Liver (tissue), 9 donors: ENCODE measurements around the gene CCDC81. TPM values are rescaled to one million over a fixed set of nuclear protein-coding genes. Genes with fewer than 3 reads are reported as not detected.

ENCODE experiments used
- DNase-seq: peaks from one replicate; pipeline ENCODE4 v3.0.0-alpha.2; 2017; ENCODE audit warnings: low spot score
- H3K27ac ChIP-seq, 2 donors: one replicate each; pipeline ENCODE4 v1.7.0; 2013; ENCODE audit warnings: inconsistent platforms in 2 of 2, low read length in 2 of 2, control low read depth in 1 of 2, low read depth in 1 of 2, mild to moderate bottlenecking in 1 of 2
- H3K27me3 ChIP-seq, 4 donors: one replicate each; pipeline versions ENCODE4 v1.6.1 to v1.7.0; 2013; ENCODE audit warnings: low read length in 3 of 4, inconsistent platforms in 1 of 4, mild to moderate bottlenecking in 1 of 4, moderate library complexity in 1 of 4; ENCODE audit not compliant: control insufficient read depth in 4 of 4, insufficient read depth in 4 of 4
- H3K36me3 ChIP-seq, 4 donors: one replicate each; pipeline versions ENCODE4 v1.6.1 to v1.7.0; 2013; ENCODE audit warnings: low read length in 3 of 4, mild to moderate bottlenecking in 3 of 4, low read depth in 1 of 4, moderate library complexity in 1 of 4; ENCODE audit not compliant: control insufficient read depth in 4 of 4, insufficient read depth in 3 of 4
- H3K4me1 ChIP-seq, 4 donors: one replicate each; pipeline versions ENCODE4 v1.6.1 to v1.7.0; 2013; ENCODE audit warnings: low read length in 3 of 4, mild to moderate bottlenecking in 3 of 4, moderate library complexity in 1 of 4; ENCODE audit not compliant: control insufficient read depth in 4 of 4, insufficient read depth in 4 of 4
- H3K4me3 ChIP-seq, 3 donors: one replicate each; pipeline versions ENCODE4 v1.6.1 to v1.7.0; 2013; ENCODE audit warnings: low read length in 3 of 3, control low read depth in 1 of 3, low read depth in 1 of 3, mild to moderate bottlenecking in 1 of 3
- H3K9ac ChIP-seq, 2 donors: one replicate each; pipeline ENCODE4 v1.7.0; 2013; ENCODE audit warnings: low read length in 2 of 2, mild to moderate bottlenecking in 2 of 2, moderate library complexity in 2 of 2, control low read depth in 1 of 2, low read depth in 1 of 2
- H3K9me3 ChIP-seq, 4 donors: one replicate each; pipeline versions ENCODE4 v1.6.1 to v1.7.0; 2013; ENCODE audit warnings: low read length in 3 of 4; ENCODE audit not compliant: control insufficient read depth in 4 of 4
- EGR1 ChIP-seq, 2 donors: IDR thresholded peaks; 2 replicates each; pipeline ENCODE4 v1.6.1; 2016 to 2018; ENCODE audit warnings: antibody characterized with exemption in 2 of 2, low read depth in 2 of 2
- FOXA1 ChIP-seq: IDR thresholded peaks from 2 replicates; pipeline ENCODE4 v1.6.1; 2016; ENCODE audit warnings: antibody characterized with exemption
- FOXA2 ChIP-seq: IDR thresholded peaks from 2 replicates; pipeline ENCODE4 v1.6.1; 2016; ENCODE audit warnings: antibody characterized with exemption
- GABPA ChIP-seq, 2 donors: IDR thresholded peaks in 1 of 2; conservative IDR thresholded peaks in 1 of 2; 2 replicates each; pipeline ENCODE4 v1.6.1; 2016; ENCODE audit warnings: antibody characterized with exemption in 2 of 2, mild to moderate bottlenecking in 1 of 2, moderate library complexity in 1 of 2
- HNF4A ChIP-seq, 2 donors: conservative IDR thresholded peaks; 2 replicates each; pipeline ENCODE4 v1.6.1; 2016; ENCODE audit warnings: antibody characterized with exemption in 2 of 2, mild to moderate bottlenecking in 2 of 2
- HNF4G ChIP-seq: IDR thresholded peaks from 2 replicates; pipeline ENCODE4 v1.6.1; 2016; ENCODE audit warnings: antibody characterized with exemption
- JUND ChIP-seq, 2 donors: IDR thresholded peaks; 2 replicates each; pipeline ENCODE4 v1.6.1; 2016; ENCODE audit warnings: antibody characterized with exemption in 2 of 2
- NR2F2 ChIP-seq: IDR thresholded peaks from 2 replicates; pipeline ENCODE4 v1.6.1; 2016; ENCODE audit warnings: antibody characterized with exemption
- RAD21 ChIP-seq, 2 donors: IDR thresholded peaks; 2 replicates each; pipeline ENCODE4 v1.6.1; 2016; ENCODE audit warnings: antibody characterized with exemption in 2 of 2, mild to moderate bottlenecking in 2 of 2
- RXRA ChIP-seq, 2 donors: IDR thresholded peaks; 2 replicates each; pipeline ENCODE4 v1.6.1; 2017 to 2018; ENCODE audit warnings: antibody characterized with exemption in 2 of 2, mild to moderate bottlenecking in 1 of 2
- SP1 ChIP-seq: IDR thresholded peaks from 2 replicates; pipeline ENCODE4 v1.6.1; 2018; ENCODE audit warnings: antibody characterized with exemption, mild to moderate bottlenecking
- TAF1 ChIP-seq: conservative IDR thresholded peaks from 2 replicates; pipeline ENCODE4 v1.6.1; 2016; ENCODE audit warnings: antibody characterized with exemption, mild to moderate bottlenecking
- YY1 ChIP-seq: IDR thresholded peaks from 2 replicates; pipeline ENCODE4 v1.6.1; 2016; ENCODE audit warnings: antibody characterized with exemption, mild to moderate bottlenecking
- WGBS: extraction: QIAGEN DNeasy Blood & Tissue Kit; methylation state at CpG from one replicate; pipeline ENCODE4 v1.1.7; 2013; 5-methylcytosine and 5-hydroxymethylcytosine counted together
- polyA plus RNA-seq, 2 donors: library from polyadenylated mRNA; stranded (reverse) in 1 of 2; unstranded in 1 of 2; fragments of 200-250 nt in 1 of 2; fragments of >200 nt in 1 of 2; fragmentation: Nextera tagmentation in 1 of 2; extraction: Ambion mirVana in 1 of 2; gene quantifications; one replicate each; pipeline versions ENCODE4 v1.2.1 to v1.2.3, GENCODE V29; 2013 to 2015
- total RNA-seq, 2 donors: library from RNA; depleted of rRNA; stranded (reverse); fragments of >200 nt; gene quantifications; one replicate each; pipeline ENCODE4 v1.2.3, GENCODE V29; 2014
- TF ChIP-seq, protein P1 (sequence below): IDR thresholded peaks from 2 replicates; pipeline ENCODE4 v1.6.1; 2016; ENCODE audit warnings: antibody characterized with exemption
- TF ChIP-seq, protein P2 (sequence below): fragments of 150-350 bp; IDR thresholded peaks from 2 replicates; pipeline ENCODE4 v1.5.1; 2017; ENCODE audit warnings: improper control_type of control experiment, low read depth, low read length; ENCODE audit not compliant: missing input control
- TF ChIP-seq, protein P3 (sequence below): IDR thresholded peaks from 2 replicates; pipeline ENCODE4 v1.6.1; 2016; ENCODE audit warnings: antibody characterized with exemption, mild to moderate bottlenecking
- TF ChIP-seq, protein P4 (sequence below): IDR thresholded peaks from 2 replicates; pipeline ENCODE4 v1.6.1; 2016; ENCODE audit warnings: antibody characterized with exemption
- TF ChIP-seq, protein P5 (sequence below): IDR thresholded peaks from 2 replicates; pipeline ENCODE4 v1.6.1; 2016; ENCODE audit warnings: antibody characterized with exemption
- donor health status: healthy.
- donor health status: healthy.
- donor health status: healthy.
- donor health status: healthy.
- donor health status: healthy.

CCDC81 gene
- total and polyA plus RNA-seq, 4 donors: 0.32 to 1.1 (median 0.67) TPM; not detected in 1

DNA sequence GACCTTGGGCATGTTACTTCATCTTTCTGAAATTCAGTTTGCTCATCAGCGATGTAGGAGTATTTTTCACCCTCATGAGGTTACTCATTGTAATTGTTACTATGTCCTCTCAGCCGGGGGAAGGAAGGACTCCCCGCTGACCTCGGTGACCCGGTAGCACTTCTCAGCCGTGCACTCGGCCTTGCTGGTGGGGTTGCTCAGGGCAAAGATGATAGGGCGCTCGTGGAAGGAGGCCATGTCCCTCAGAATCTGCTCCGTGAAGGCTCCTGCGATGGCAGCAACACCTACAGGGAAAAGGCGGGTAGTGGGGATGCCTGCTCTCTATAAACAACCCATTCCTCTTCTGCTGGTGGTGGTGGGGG lies 72.2 kb downstream of the CCDC81 start:
- Histone ChIP-seq H3K27me3 (no peaks in the 10 kb centered on the region), H3K9me3 (no peaks in the 10 kb centered on the region), H3K27ac (no peak overlapping the region), H3K9ac (no peak overlapping the region), H3K36me3 (no peaks in the 10 kb centered on the region), H3K4me3 (no peak overlapping the region), H3K4me1 (no peaks in the 10 kb centered on the region)
- no peak for DNase-seq
- TF ChIP-seq RXRA (IDR thresholded peaks at IDR 0.05) (no peak), HNF4A (conservative IDR thresholded peaks at IDR 0.05) (no peak), EGR1 (IDR thresholded peaks at IDR 0.05; ENCODE audit: low read depth in 2 of 2) (no peak), FOXA1 (no peak), GABPA (IDR thresholded peaks at IDR 0.05 in 1 of 2, conservative IDR thresholded peaks at IDR 0.05 in 1 of 2) (no peak), YY1 (no peak), JUND (IDR thresholded peaks at IDR 0.05) (no peak), TAF1 (no peak), SP1 (no peak), FOXA2 (no peak), HNF4G (no peak), NR2F2 (no peak), RAD21 (IDR thresholded peaks at IDR 0.05) (no peak)
- TF ChIP-seq, protein P1, sequence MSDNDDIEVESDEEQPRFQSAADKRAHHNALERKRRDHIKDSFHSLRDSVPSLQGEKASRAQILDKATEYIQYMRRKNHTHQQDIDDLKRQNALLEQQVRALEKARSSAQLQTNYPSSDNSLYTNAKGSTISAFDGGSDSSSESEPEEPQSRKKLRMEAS: no peak
- TF ChIP-seq, protein P2, sequence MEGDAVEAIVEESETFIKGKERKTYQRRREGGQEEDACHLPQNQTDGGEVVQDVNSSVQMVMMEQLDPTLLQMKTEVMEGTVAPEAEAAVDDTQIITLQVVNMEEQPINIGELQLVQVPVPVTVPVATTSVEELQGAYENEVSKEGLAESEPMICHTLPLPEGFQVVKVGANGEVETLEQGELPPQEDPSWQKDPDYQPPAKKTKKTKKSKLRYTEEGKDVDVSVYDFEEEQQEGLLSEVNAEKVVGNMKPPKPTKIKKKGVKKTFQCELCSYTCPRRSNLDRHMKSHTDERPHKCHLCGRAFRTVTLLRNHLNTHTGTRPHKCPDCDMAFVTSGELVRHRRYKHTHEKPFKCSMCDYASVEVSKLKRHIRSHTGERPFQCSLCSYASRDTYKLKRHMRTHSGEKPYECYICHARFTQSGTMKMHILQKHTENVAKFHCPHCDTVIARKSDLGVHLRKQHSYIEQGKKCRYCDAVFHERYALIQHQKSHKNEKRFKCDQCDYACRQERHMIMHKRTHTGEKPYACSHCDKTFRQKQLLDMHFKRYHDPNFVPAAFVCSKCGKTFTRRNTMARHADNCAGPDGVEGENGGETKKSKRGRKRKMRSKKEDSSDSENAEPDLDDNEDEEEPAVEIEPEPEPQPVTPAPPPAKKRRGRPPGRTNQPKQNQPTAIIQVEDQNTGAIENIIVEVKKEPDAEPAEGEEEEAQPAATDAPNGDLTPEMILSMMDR: no peak
- TF ChIP-seq, protein P3, sequence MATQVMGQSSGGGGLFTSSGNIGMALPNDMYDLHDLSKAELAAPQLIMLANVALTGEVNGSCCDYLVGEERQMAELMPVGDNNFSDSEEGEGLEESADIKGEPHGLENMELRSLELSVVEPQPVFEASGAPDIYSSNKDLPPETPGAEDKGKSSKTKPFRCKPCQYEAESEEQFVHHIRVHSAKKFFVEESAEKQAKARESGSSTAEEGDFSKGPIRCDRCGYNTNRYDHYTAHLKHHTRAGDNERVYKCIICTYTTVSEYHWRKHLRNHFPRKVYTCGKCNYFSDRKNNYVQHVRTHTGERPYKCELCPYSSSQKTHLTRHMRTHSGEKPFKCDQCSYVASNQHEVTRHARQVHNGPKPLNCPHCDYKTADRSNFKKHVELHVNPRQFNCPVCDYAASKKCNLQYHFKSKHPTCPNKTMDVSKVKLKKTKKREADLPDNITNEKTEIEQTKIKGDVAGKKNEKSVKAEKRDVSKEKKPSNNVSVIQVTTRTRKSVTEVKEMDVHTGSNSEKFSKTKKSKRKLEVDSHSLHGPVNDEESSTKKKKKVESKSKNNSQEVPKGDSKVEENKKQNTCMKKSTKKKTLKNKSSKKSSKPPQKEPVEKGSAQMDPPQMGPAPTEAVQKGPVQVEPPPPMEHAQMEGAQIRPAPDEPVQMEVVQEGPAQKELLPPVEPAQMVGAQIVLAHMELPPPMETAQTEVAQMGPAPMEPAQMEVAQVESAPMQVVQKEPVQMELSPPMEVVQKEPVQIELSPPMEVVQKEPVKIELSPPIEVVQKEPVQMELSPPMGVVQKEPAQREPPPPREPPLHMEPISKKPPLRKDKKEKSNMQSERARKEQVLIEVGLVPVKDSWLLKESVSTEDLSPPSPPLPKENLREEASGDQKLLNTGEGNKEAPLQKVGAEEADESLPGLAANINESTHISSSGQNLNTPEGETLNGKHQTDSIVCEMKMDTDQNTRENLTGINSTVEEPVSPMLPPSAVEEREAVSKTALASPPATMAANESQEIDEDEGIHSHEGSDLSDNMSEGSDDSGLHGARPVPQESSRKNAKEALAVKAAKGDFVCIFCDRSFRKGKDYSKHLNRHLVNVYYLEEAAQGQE: no peak
- TF ChIP-seq, protein P4, sequence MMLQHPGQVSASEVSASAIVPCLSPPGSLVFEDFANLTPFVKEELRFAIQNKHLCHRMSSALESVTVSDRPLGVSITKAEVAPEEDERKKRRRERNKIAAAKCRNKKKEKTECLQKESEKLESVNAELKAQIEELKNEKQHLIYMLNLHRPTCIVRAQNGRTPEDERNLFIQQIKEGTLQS: no peak
- TF ChIP-seq, protein P5, sequence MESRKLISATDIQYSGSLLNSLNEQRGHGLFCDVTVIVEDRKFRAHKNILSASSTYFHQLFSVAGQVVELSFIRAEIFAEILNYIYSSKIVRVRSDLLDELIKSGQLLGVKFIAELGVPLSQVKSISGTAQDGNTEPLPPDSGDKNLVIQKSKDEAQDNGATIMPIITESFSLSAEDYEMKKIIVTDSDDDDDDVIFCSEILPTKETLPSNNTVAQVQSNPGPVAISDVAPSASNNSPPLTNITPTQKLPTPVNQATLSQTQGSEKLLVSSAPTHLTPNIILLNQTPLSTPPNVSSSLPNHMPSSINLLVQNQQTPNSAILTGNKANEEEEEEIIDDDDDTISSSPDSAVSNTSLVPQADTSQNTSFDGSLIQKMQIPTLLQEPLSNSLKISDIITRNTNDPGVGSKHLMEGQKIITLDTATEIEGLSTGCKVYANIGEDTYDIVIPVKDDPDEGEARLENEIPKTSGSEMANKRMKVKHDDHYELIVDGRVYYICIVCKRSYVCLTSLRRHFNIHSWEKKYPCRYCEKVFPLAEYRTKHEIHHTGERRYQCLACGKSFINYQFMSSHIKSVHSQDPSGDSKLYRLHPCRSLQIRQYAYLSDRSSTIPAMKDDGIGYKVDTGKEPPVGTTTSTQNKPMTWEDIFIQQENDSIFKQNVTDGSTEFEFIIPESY: no peak
- 96% methylated on average over 12 of the region's 12 CpGs for WGBS
